HEK293 (cell line): ENCODE measurements around the gene ASCL5.

Experiments
- CTCF ChIA-PET: fragments of 350-600 bp; formaldehyde crosslinking; extraction: SDS; loops from one replicate; lab custom pipeline; 2021; ENCODE audit warnings: antibody characterized with exemption; lab: Yijun Ruan, JAX
- POLR2A ChIA-PET: fragments of 300-600 bp; formaldehyde crosslinking; extraction: SDS; loops from one replicate; lab custom pipeline; 2020; ENCODE audit warnings: antibody characterized with exemption, inconsistent platforms; lab: Yijun Ruan, JAX
- H3K27ac ChIP-seq: fragments of 200-500 bp; sonication (Bioruptor generic); 2 replicates; pipeline ENCODE4 v1.5.1; 2014; ENCODE audit warnings: low read depth, low read length, control low read depth, inconsistent platforms; ENCODE audit errors: extremely low read depth
- H3K36me3 ChIP-seq, 2 experiments: fragments of 200-500 bp in 1 of 2; sonication (Bioruptor generic) in 1 of 2; 1 replicate in 1 of 2; 2 replicates in 1 of 2; pipeline ENCODE4 v1.5.1; 2014 to 2017; ENCODE audit warnings: inconsistent platforms in 2 of 2, low read length in 2 of 2; ENCODE audit not compliant: control insufficient read depth in 2 of 2, insufficient read depth in 1 of 2
- H3K4me1 ChIP-seq: fragments of 200-500 bp; sonication (Bioruptor generic); 2 replicates; pipeline ENCODE4 v1.5.1; 2014; ENCODE audit warnings: mild to moderate bottlenecking, low read length, inconsistent platforms; ENCODE audit not compliant: control insufficient read depth, insufficient read depth
- H3K4me3 ChIP-seq: 2 replicates; pipeline ENCODE4 v1.5.1; 2011; ENCODE audit warnings: low read depth, mild to moderate bottlenecking, control low read depth, low read length, moderate library complexity
- H3K9me3 ChIP-seq: fragments of 200-500 bp; sonication (Bioruptor generic); 2 replicates; pipeline ENCODE4 v1.5.1; 2014; ENCODE audit warnings: low read depth, low read length, inconsistent platforms; ENCODE audit not compliant: control insufficient read depth, insufficient read depth
- SP3 ChIP-seq: fragments of 450-650 bp; formaldehyde crosslinking; IDR thresholded peaks from 2 replicates; pipeline ENCODE4 v1.5.1; 2016; ENCODE audit warnings: missing biosample characterization, missing genetic modification characterization
- YY1 ChIP-seq: fragments of 450-650 bp; formaldehyde crosslinking; IDR thresholded peaks from 2 replicates; pipeline ENCODE4 v1.5.1; 2018; ENCODE audit warnings: missing biosample characterization, missing genetic modification characterization
- ZBTB17 ChIP-seq: fragments of 450-650 bp; formaldehyde crosslinking; IDR thresholded peaks from 2 replicates; pipeline ENCODE4 v1.5.1; 2016; ENCODE audit warnings: missing biosample characterization, missing genetic modification characterization
- ZBTB20 ChIP-seq: fragments of 450-650 bp; formaldehyde crosslinking; IDR thresholded peaks from 2 replicates; pipeline ENCODE4 v1.5.1; 2016; ENCODE audit warnings: missing biosample characterization, missing genetic modification characterization
- ZNF10 ChIP-seq: fragments of 450-650 bp; formaldehyde crosslinking; IDR thresholded peaks from 2 replicates; pipeline ENCODE4 v1.5.1; 2017; ENCODE audit warnings: missing biosample characterization, missing genetic modification characterization
- ZNF2 ChIP-seq: fragments of 450-650 bp; formaldehyde crosslinking; IDR thresholded peaks from 2 replicates; pipeline ENCODE4 v1.5.1; 2016; ENCODE audit warnings: missing biosample characterization, missing genetic modification characterization
- ZNF202 ChIP-seq: fragments of 450-650 bp; formaldehyde crosslinking; IDR thresholded peaks from 2 replicates; pipeline ENCODE4 v1.5.1; 2016; ENCODE audit warnings: missing biosample characterization, missing genetic modification characterization, borderline replicate concordance
- ZNF211 ChIP-seq: fragments of 450-650 bp; formaldehyde crosslinking; IDR thresholded peaks from 2 replicates; pipeline ENCODE4 v1.5.1; 2016; ENCODE audit warnings: low read depth, missing biosample characterization, missing genetic modification characterization
- ZNF354C ChIP-seq: fragments of 450-650 bp; formaldehyde crosslinking; IDR thresholded peaks from 2 replicates; pipeline ENCODE4 v1.5.1; 2016; ENCODE audit warnings: missing biosample characterization, missing genetic modification characterization, low read depth, borderline replicate concordance
- ZNF514 ChIP-seq: fragments of 450-650 bp; formaldehyde crosslinking; IDR thresholded peaks from 2 replicates; pipeline ENCODE4 v1.5.1; 2016; ENCODE audit warnings: missing biosample characterization, missing genetic modification characterization
- ZNF548 ChIP-seq: fragments of 450-650 bp; formaldehyde crosslinking; IDR thresholded peaks from 2 replicates; pipeline ENCODE4 v1.5.1; 2016; ENCODE audit warnings: missing biosample characterization, missing genetic modification characterization
- ZNF571 ChIP-seq: fragments of 450-650 bp; formaldehyde crosslinking; IDR thresholded peaks from 2 replicates; pipeline ENCODE4 v1.5.0; 2017; ENCODE audit warnings: missing biosample characterization, missing genetic modification characterization
- ZNF624 ChIP-seq: fragments of 450-650 bp; formaldehyde crosslinking; IDR thresholded peaks from 2 replicates; pipeline ENCODE4 v1.5.1; 2017; ENCODE audit warnings: missing biosample characterization, missing genetic modification characterization
- ZNF654 ChIP-seq: fragments of 450-650 bp; formaldehyde crosslinking; IDR thresholded peaks from 2 replicates; pipeline ENCODE4 v1.5.1; 2016; ENCODE audit warnings: low read depth, missing biosample characterization, missing genetic modification characterization
- ZNF660 ChIP-seq: fragments of 450-650 bp; IDR thresholded peaks from 2 replicates; pipeline ENCODE4 v1.5.1; 2018; ENCODE audit warnings: missing biosample characterization, mild to moderate bottlenecking, missing genetic modification characterization
- ZNF768 ChIP-seq: fragments of 450-650 bp; formaldehyde crosslinking; IDR thresholded peaks from 2 replicates; pipeline ENCODE4 v1.5.1; 2018; ENCODE audit warnings: missing biosample characterization, mild to moderate bottlenecking, missing genetic modification characterization
- TF ChIP-seq, protein P1 (sequence below): fragments of 450-650 bp; formaldehyde crosslinking; IDR thresholded peaks from 2 replicates; pipeline ENCODE4 v1.5.1; 2017; ENCODE audit warnings: missing biosample characterization, missing genetic modification characterization
- TF ChIP-seq, protein P2 (sequence below): fragments of 450-650 bp; IDR thresholded peaks from 2 replicates; pipeline ENCODE4 v1.5.1; 2018; ENCODE audit warnings: missing biosample characterization, missing genetic modification characterization
- TF ChIP-seq, protein P3 (sequence below): fragments of 450-650 bp; formaldehyde crosslinking; IDR thresholded peaks from 2 replicates; pipeline ENCODE4 v1.5.1; 2016; ENCODE audit warnings: missing biosample characterization, missing genetic modification characterization
- TF ChIP-seq, protein P4 (sequence below): fragments of 450-650 bp; formaldehyde crosslinking; conservative IDR thresholded peaks from 2 replicates; pipeline ENCODE4 v1.5.1; 2016; ENCODE audit warnings: low read depth, missing biosample characterization, missing genetic modification characterization
- TF ChIP-seq, protein P5 (sequence below): fragments of 450-650 bp; formaldehyde crosslinking; IDR thresholded peaks from 2 replicates; pipeline ENCODE4 v1.5.1; 2016; ENCODE audit warnings: missing biosample characterization, missing genetic modification characterization

Gene ASCL5

DNA sequence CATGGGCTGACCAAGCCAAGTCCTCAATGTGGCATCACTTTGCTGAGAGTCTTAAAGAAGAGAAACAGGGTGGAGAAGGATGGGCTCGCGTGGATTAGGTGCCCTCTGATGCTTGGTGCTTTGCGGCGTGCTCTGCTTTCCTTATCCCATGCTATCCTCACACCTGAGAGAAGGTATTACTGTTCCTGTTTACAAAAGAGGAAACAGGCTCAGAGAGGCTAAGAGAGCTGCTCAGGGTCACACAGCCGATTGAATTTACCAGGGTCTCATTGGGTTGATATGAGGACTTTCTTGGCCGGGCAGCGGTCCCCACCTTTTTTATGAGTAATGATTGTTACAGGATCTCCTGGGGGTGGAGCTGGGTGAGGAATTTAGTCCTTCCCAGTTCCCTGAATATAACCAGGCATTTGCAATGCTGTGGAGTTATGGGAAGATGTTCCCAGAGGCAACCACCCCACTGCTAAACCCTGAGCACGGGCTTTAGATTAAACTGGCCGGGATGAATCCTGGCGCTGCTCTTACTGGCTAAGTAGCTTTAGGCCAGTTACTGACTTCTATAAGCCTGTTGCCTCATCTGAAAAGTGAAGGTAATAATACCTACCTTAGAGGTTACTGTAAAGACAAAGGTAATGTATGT, 4.5 kb downstream of the ASCL5 start:
- ChIA-PET CTCF (interaction anchor here (0.6 to 1.1 kb wide), 5 partner anchors 36 to 500 kb away, joined by 3 read pairs; no protein-coding TSS in a partner anchor), POLR2A (no interaction called here)
- no peaks in the 10 kb centered on the region for H3K36me3 ChIP-seq
- no peak overlapping the region for H3K4me3 ChIP-seq
- H3K4me1 ChIP-seq, result peaks cover 4% of the 10 kb centered on the region; the same call in 1 of the 2 replicates
- H3K27ac ChIP-seq, result no peak overlapping the region
- TF ChIP-seq ZNF354C (tag by site-specific recombination), result no peak
- peak; percentile 60; the same call in 1 of the 2 replicates for TF ChIP-seq ZNF768 (tag by site-specific recombination)
- TF ChIP-seq, protein P1, sequence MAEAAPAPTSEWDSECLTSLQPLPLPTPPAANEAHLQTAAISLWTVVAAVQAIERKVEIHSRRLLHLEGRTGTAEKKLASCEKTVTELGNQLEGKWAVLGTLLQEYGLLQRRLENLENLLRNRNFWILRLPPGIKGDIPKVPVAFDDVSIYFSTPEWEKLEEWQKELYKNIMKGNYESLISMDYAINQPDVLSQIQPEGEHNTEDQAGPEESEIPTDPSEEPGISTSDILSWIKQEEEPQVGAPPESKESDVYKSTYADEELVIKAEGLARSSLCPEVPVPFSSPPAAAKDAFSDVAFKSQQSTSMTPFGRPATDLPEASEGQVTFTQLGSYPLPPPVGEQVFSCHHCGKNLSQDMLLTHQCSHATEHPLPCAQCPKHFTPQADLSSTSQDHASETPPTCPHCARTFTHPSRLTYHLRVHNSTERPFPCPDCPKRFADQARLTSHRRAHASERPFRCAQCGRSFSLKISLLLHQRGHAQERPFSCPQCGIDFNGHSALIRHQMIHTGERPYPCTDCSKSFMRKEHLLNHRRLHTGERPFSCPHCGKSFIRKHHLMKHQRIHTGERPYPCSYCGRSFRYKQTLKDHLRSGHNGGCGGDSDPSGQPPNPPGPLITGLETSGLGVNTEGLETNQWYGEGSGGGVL (tag by site-specific recombination), result no peak
- TF ChIP-seq, protein P2, sequence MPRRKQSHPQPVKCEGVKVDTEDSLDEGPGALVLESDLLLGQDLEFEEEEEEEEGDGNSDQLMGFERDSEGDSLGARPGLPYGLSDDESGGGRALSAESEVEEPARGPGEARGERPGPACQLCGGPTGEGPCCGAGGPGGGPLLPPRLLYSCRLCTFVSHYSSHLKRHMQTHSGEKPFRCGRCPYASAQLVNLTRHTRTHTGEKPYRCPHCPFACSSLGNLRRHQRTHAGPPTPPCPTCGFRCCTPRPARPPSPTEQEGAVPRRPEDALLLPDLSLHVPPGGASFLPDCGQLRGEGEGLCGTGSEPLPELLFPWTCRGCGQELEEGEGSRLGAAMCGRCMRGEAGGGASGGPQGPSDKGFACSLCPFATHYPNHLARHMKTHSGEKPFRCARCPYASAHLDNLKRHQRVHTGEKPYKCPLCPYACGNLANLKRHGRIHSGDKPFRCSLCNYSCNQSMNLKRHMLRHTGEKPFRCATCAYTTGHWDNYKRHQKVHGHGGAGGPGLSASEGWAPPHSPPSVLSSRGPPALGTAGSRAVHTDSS (tag by site-specific recombination), result no peak
- TF ChIP-seq YY1 (tag by site-specific recombination), result no peak
- TF ChIP-seq, protein P3, sequence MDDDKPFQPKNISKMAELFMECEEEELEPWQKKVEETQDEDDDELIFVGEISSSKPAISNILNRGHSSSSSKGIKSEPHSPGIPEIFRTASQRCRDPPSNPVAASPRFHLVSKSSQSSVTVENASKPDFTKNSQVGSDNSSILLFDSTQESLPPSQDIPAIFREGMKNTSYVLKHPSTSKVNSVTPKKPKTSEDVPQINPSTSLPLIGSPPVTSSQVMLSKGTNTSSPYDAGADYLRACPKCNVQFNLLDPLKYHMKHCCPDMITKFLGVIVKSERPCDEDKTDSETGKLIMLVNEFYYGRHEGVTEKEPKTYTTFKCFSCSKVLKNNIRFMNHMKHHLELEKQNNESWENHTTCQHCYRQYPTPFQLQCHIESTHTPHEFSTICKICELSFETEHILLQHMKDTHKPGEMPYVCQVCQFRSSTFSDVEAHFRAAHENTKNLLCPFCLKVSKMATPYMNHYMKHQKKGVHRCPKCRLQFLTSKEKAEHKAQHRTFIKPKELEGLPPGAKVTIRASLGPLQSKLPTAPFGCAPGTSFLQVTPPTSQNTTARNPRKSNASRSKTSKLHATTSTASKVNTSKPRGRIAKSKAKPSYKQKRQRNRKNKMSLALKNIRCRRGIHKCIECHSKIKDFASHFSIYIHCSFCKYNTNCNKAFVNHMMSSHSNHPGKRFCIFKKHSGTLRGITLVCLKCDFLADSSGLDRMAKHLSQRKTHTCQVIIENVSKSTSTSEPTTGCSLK (tag by site-specific recombination), result no peak
- no peak for TF ChIP-seq SP3 (tag by site-specific recombination)
- no peaks in the 10 kb centered on the region for H3K9me3 ChIP-seq

DNA sequence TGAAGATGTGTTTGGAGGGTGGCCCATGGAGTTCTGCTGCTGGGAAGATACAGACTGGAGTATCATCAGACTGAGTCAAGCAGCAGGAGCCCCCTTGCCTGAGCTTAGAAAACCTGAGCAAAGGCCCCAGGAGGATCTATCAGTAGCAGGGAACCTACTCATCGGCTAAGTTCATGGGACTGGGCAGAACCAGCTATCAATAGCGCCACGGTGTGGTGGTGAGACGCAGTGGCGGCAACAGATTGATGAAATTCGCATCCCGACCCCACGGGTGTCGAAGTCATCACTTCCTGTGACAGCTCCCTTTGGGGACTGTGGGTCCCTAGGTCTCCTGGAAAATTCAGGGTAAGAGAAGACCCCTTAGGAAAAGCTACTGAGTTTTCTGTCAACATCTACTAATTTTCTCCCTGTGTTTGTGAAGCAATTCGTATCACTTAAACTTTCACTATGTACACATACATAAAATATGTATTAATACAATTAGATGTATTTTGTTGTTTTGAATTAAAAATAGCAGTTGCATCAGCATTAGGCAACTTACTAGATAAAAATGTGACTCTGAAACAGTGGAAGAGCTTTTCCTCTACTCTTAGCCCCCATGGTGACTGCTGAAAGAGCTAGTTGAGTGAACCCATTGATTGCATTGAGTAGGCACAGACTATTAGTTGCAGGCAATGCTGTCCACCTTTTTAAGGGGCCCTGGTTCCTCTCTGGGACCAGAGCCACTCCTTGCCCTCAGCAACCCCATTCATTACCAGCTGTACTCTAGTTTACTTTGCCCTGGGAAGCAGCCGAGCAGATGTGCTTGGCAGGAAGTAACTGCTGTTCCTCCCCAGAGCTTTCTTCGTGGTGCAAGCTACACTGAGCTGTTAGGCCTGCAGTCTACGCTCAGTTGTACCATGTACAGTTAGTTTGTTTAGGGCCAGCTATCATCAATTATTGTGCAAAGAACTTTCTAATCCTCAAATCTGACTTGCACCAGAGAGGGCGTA, 7.5 kb downstream of the ASCL5 start:
- Histone ChIP-seq H3K4me3 (no peak overlapping the region), H3K4me1 (no peaks in the 10 kb centered on the region), H3K9me3 (no peaks in the 10 kb centered on the region), H3K36me3 (no peaks in the 10 kb centered on the region), H3K27ac (no peak overlapping the region)
- ChIA-PET CTCF (interaction anchor here (0.5 to 2.7 kb wide), 56 partner anchors 9 to 1726 kb away, joined by 3 to 48 read pairs (median 4); partner anchors contain the start of genes ASCL5, KIF21B and TMEM9), POLR2A (interaction anchor here (0.6 kb wide), 1 partner anchor 45 kb away, joined by 3 read pairs; no protein-coding TSS in a partner anchor)
- no peak for TF ChIP-seq ZNF571 (tag by site-specific recombination)
- no peak for TF ChIP-seq ZNF548 (tag by site-specific recombination)
- peak; percentile 64 for TF ChIP-seq ZNF654 (tag by site-specific recombination)
- no peak for TF ChIP-seq ZNF768 (tag by site-specific recombination)
- no peak for TF ChIP-seq ZNF202 (tag by site-specific recombination)
- TF ChIP-seq, protein P4, sequence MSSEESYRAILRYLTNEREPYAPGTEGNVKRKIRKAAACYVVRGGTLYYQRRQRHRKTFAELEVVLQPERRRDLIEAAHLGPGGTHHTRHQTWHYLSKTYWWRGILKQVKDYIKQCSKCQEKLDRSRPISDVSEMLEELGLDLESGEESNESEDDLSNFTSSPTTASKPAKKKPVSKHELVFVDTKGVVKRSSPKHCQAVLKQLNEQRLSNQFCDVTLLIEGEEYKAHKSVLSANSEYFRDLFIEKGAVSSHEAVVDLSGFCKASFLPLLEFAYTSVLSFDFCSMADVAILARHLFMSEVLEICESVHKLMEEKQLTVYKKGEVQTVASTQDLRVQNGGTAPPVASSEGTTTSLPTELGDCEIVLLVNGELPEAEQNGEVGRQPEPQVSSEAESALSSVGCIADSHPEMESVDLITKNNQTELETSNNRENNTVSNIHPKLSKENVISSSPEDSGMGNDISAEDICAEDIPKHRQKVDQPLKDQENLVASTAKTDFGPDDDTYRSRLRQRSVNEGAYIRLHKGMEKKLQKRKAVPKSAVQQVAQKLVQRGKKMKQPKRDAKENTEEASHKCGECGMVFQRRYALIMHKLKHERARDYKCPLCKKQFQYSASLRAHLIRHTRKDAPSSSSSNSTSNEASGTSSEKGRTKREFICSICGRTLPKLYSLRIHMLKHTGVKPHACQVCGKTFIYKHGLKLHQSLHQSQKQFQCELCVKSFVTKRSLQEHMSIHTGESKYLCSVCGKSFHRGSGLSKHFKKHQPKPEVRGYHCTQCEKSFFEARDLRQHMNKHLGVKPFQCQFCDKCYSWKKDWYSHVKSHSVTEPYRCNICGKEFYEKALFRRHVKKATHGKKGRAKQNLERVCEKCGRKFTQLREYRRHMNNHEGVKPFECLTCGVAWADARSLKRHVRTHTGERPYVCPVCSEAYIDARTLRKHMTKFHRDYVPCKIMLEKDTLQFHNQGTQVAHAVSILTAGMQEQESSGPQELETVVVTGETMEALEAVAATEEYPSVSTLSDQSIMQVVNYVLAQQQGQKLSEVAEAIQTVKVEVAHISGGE (tag by site-specific recombination), result no peak
- TF ChIP-seq, protein P5, sequence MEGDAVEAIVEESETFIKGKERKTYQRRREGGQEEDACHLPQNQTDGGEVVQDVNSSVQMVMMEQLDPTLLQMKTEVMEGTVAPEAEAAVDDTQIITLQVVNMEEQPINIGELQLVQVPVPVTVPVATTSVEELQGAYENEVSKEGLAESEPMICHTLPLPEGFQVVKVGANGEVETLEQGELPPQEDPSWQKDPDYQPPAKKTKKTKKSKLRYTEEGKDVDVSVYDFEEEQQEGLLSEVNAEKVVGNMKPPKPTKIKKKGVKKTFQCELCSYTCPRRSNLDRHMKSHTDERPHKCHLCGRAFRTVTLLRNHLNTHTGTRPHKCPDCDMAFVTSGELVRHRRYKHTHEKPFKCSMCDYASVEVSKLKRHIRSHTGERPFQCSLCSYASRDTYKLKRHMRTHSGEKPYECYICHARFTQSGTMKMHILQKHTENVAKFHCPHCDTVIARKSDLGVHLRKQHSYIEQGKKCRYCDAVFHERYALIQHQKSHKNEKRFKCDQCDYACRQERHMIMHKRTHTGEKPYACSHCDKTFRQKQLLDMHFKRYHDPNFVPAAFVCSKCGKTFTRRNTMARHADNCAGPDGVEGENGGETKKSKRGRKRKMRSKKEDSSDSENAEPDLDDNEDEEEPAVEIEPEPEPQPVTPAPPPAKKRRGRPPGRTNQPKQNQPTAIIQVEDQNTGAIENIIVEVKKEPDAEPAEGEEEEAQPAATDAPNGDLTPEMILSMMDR (tag by site-specific recombination), result peak; percentile 76
- no peak for TF ChIP-seq ZBTB20 (tag by site-specific recombination)
- TF ChIP-seq ZNF660, result peak; percentile 76
- no peak for TF ChIP-seq ZNF624 (tag by site-specific recombination)
- TF ChIP-seq ZNF211 (tag by site-specific recombination), result no peak
- TF ChIP-seq ZNF514 (tag by site-specific recombination), result no peak
- TF ChIP-seq ZBTB17 (tag by site-specific recombination), result peak; percentile 30; the same call in 1 of the 2 replicates
- TF ChIP-seq ZNF2, result peak; percentile 79
- TF ChIP-seq ZNF10 (tag by site-specific recombination), result 0 out of 2 replicates have a peak, but pooled peaks have one; percentile 48
